Islet precursor cell (in vitro differentiated cells): ENCODE data around the gene ACAA2.

Source experiments
- DNase-seq: peaks from one replicate; pipeline ENCODE4 v3.0.0-alpha.2; 2018

The ACAA2 gene

DNA sequence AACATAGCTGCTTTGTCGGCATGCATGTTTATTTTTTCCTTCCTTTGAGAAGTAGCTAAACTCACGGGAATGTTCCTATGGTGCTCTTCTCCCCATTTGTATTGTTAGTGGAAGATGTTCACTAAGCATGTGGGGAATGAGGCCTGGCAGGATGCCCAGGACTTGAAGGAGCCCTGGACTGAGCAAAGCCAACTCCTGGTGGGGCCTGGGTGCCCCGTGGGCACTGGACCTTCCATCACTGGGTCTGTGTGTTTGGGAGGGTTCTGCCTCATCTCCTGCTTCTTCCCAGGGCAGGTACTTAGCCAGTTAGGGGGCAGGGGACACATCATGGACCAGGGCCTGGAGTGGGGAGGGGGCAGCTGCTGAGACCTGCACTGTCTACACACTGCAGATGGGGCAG is 49.3 kb downstream of the ACAA2 start:
- DNase-seq: no peak

GRCh38 chr18:49763590-49763989 is 49.7 kb downstream of the ACAA2 start:
- DNase-seq: no peak

GRCh38 chr18:49762191-49763077 is 50.9 kb downstream of the ACAA2 start:
- no peak for DNase-seq

GRCh38 chr18:49761771-49762170 is 51.6 kb downstream of the ACAA2 start:
- DNase-seq: no peak

GRCh38 chr18:49758263-49758610 is 55.1 kb downstream of the ACAA2 start:
- peak; percentile 52 for DNase-seq

DNA sequence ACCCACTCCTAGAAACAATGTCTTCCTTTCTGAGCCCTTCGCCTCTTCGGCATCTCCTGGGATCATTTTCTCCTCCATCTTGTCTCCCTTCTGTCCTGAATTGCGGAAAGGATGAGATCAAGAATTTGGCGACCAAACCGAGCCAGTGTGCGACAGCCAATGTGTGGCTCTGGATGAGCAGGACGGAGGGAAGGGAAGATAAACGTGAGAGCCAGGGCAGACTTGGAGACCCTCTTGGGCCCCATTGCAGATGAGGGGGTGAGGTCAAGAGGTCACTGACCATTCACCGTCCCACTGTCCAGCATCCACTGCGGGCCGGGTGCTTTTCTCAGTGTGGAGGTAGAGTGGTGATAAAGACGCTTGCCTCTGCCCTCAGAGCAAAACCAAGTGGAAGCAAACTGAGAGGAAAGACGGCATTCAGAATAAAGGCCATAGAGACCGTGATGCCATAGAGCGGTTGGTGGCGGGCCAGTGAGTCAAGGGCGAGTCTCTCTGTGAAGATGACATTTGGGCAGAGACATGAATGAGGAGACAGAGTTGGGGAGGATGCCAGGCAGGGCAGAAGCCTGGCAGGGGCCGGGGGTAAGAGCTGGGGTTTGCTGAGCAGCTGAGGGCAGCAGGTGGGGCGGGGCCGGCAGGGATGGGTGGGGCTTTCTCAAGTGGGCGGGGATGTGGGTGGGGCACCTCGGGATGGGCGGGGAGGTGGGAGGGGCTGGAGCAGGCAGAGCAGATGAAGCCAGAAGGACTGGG is 55.6 kb downstream of the ACAA2 start:
- DNase-seq: peak; percentile 54

DNA sequence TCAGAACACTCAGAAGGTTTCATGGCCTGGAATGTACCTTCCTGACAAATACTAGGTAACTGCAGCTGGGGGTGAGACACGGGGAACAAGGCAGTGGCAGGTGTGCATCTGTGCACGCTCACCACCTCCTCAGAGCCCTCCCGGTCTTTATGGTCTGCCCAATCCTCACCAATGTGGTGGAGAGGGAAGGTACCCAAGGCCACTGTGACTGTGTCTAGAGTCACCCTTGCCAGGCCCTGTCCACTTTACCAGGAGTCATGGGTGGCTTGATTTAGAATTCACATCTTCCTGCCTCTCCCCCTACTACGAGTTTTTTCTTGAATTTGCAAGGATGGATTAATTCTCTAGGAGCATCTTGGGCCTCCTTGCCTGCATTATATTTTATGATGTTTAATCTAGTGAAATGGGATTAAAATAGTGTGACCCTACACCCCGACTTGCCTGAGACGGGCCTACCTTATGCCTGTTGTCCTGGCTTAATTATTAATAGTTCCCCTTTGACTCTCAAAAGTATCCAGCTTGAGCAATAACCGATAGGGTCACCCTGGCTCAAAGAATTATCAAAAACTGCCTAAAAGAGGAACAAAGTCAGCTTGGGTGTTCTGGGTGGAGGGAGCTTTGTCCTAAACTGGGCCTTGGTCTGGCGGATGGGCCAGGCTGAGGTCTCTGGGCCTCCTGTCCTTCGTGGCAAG is 56.5 kb downstream of the ACAA2 start:
- no peak for DNase-seq

DNA sequence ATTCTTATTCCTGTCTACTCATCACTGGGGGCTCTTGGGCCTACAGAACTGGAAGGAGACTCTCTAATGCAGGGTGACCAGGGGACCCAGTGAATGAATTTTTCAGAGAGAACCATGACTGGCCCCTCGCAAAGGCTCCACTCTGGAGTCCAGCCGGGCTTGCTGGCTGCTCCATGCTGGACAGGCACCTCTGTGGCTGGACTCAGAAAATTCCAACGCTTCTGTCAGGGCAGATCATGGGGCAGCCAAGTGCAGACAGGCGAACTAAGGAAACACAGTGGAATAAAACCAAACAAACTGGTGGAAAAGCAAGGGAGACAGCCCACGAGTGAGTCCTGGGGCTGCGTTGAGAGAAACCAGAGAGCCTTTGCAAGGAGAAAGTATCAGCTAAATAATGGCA is 57.2 kb downstream of the ACAA2 start:
- peak; percentile 37 for DNase-seq

GRCh38 chr18:49755489-49755888 is 57.8 kb downstream of the ACAA2 start:
- peak; percentile 28 for DNase-seq

DNA sequence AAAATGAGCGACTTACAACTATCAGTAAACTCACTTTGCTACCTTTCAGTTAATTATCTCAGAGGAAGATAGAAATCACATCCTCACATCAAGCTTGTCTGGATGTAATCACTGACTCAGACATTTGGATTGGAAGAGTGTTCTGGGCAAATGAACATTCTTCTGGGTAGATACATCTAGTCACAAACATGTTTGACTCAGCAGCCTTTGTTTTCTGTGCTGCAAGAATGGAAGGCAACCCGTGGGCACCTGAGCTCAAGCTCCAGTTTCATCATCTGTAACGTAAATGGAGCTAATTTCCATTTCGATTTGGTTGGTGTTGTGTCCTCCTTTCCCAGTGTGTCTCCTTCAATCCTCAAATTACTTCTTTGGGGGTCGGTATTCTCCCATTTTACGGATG is 58.5 kb downstream of the ACAA2 start:
- DNase-seq: peak; percentile 56

GRCh38 chr18:49753643-49754042 is 59.7 kb downstream of the ACAA2 start:
- DNase-seq: no peak

- DNase-seq: peak; percentile 55
Measured at GRCh38 chr18:49752095-49752457, 61.3 kb downstream of the ACAA2 start.

GRCh38 chr18:49751427-49752094 is 61.8 kb downstream of the ACAA2 start:
- DNase-seq: peak; percentile 30

DNA sequence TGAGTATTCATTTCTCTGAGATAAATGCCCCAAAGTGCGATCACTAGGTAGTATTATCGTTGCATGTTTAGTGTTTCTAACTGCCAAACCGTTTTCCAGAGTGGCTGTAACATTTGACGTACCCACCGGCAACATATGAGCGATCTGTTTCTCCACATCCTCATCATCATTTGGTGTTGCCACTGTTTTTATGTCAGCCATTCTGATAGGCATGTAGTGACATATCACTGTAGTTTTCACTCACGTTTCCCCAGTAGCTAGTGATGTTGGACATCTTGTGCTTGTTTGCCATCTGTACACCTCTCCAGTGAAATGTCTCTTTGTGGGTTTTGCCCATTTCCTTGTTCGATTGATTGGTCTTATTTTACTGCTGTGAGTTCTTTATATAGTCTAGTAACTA is 63.8 kb downstream of the ACAA2 start:
- DNase-seq: peak; percentile 22

- DNase-seq: peak; percentile 86
Measured at GRCh38 chr18:49747876-49748275, 65.5 kb downstream of the ACAA2 start.

- peak; percentile 48 for DNase-seq
Measured at GRCh38 chr18:49745045-49746014, 68.0 kb downstream of the ACAA2 start.

GRCh38 chr18:49744376-49745008 is 68.8 kb downstream of the ACAA2 start:
- DNase-seq: peak; percentile 40

- peak; percentile 25 for DNase-seq
Measured at GRCh38 chr18:49743117-49743567, 70.2 kb downstream of the ACAA2 start.

- peak; percentile 5 for DNase-seq
Measured at GRCh38 chr18:49742316-49743116, 70.8 kb downstream of the ACAA2 start.

DNA sequence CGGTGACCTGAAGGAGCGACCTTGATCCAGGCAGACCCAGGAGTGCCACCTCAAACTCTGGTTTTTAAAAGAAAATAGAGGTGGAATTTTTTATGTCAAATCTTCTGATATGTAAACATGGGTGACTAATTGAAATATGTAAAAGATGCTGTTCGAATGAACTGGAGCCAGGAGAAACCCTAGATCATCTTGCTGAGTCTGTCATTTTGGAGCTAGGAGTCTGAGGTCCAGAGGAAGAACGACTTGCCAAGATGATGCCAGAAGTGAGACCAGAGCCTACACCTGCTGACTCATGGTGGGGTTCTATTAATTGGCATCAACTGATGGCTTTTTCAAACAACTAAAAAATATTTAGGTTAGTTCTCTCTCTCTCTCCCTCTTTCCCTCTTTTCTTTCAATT is 74.1 kb downstream of the ACAA2 start:
- DNase-seq: no peak
